ENCODE data around the gene SIRPB2. TPM values are rescaled to one million over a fixed set of nuclear protein-coding genes. Genes with fewer than 3 reads are reported as not detected.

Gene SIRPB2
- total RNA-seq, 6 experiments from 2014 or later, result 0.55 to 5.6 (median 2.4) TPM

GRCh38 chr20:1468117-1468624 is 23.0 kb downstream of the SIRPB2 start:
- Histone ChIP-seq H3K9me3 (no peaks in the 10 kb centered on the region), H3K4me1 (peaks cover 0 to 24% (median 11%) of the 10 kb centered on the region in 4 donors), H3K27me3 (no peaks in the 10 kb centered on the region), H3K4me3 (no peak overlapping the region), H3K27ac (peak overlapping the region in 2 of 3 donors; percentile 7 to 30), H3K36me3 (peaks cover 0 to 7% (median 0%) of the 10 kb centered on the region in 4 donors)
- 73% methylated on average over 7 of the region's 7 CpGs for WGBS (ENCODE audit: insufficient coverage, low coverage, low lambda C conversion rate, missing lambda C conversion rate)
- intact Hi-C loops (cut with DNase I), result no loop called here
- no peak for DNase-seq
- TF ChIP-seq POLR2A (IDR thresholded peaks at IDR 0.05) (no peak), CTCF (IDR thresholded peaks at IDR 0.05) (no peak)
- no peak for ATAC-seq

GRCh38 chr20:1467355-1468116 is 23.7 kb downstream of the SIRPB2 start:
- H3K4me3 ChIP-seq, result peak overlapping the region in 1 of 3 donors; percentile 94
- H3K27ac ChIP-seq, result peak overlapping the region in 2 of 3 donors; percentile 30 to 66
- 49% methylated on average over 20 of the region's 22 CpGs for WGBS (ENCODE audit: insufficient coverage, low coverage, low lambda C conversion rate, missing lambda C conversion rate)
- peaks cover 0 to 9% (median 0%) of the 10 kb centered on the region in 4 donors for H3K36me3 ChIP-seq
- H3K27me3 ChIP-seq, result no peaks in the 10 kb centered on the region
- no peaks in the 10 kb centered on the region for H3K9me3 ChIP-seq
- intact Hi-C loops (cut with DNase I), result no loop called here
- peak in 1 of 3 donors; percentile 37 for DNase-seq
- TF ChIP-seq CTCF (IDR thresholded peaks at IDR 0.05), result no peak
- TF ChIP-seq POLR2A (IDR thresholded peaks at IDR 0.05), result no peak
- H3K4me1 ChIP-seq, result peaks cover 0 to 24% (median 11%) of the 10 kb centered on the region in 4 donors
- ATAC-seq, result no peak

- H3K9me3 ChIP-seq, result no peaks in the 10 kb centered on the region
- TF ChIP-seq CTCF (IDR thresholded peaks at IDR 0.05) (peak in 1 of 4 donors; percentile 22), POLR2A (IDR thresholded peaks at IDR 0.05) (no peak)
- H3K36me3 ChIP-seq, result peaks cover 0 to 9% (median 0%) of the 10 kb centered on the region in 4 donors
- peak overlapping the region in 2 of 3 donors; percentile 30 to 66 for H3K27ac ChIP-seq
- peak overlapping the region; percentile 94 to 98 (median 96) for H3K4me3 ChIP-seq
- 6% methylated on average over 6 of the region's 7 CpGs for WGBS (ENCODE audit: insufficient coverage, low coverage, low lambda C conversion rate, missing lambda C conversion rate)
- intact Hi-C loops (cut with DNase I), result no loop called here
- H3K4me1 ChIP-seq, result peaks cover 0 to 24% (median 11%) of the 10 kb centered on the region in 4 donors
- DNase-seq (no peak), ATAC-seq (no peak)
- H3K27me3 ChIP-seq, result no peaks in the 10 kb centered on the region
Observed at GRCh38 chr20:1467082-1467354, 24.2 kb downstream of the SIRPB2 start.

GRCh38 chr20:1466211-1467081 is 24.8 kb downstream of the SIRPB2 start, which contains the start of gene NSFL1C:
Gene NSFL1C, minus strand, starts transcription at chr20:1466849. Its CDS starts 25 bp downstream, at chr20:1466824.
- Histone ChIP-seq H3K36me3 (peaks cover 0 to 9% (median 0%) of the 10 kb centered on the region in 4 donors), H3K9me3 (no peaks in the 10 kb centered on the region), H3K27me3 (no peaks in the 10 kb centered on the region), H3K4me1 (peaks cover 0 to 24% (median 11%) of the 10 kb centered on the region in 4 donors), H3K4me3 (peak within 1 kb of the TSS; percentile 94 to 98 (median 96)), H3K27ac (peak within 1 kb of the TSS; percentile 60 to 78 (median 66))
- 0% methylated on average over 8 of the region's 104 CpGs for WGBS (ENCODE audit: insufficient coverage, low coverage, low lambda C conversion rate, missing lambda C conversion rate)
- TF ChIP-seq POLR2A (IDR thresholded peaks at IDR 0.05) (peak; percentile 75), CTCF (IDR thresholded peaks at IDR 0.05) (peak; percentile 97 to 99 (median 98))
- peak; percentile 96 to 97 (median 96) for DNase-seq
- intact Hi-C loops (cut with DNase I), result no loop called here
- ATAC-seq, result peak; percentile 87 to 96 (median 94)
